Gastroesophageal sphincter (tissue), 2 donors: ENCODE measurements around the gene RNASEH2C.

Experiments used
- POLR2A ChIP-seq, 2 donors: fragments of 450-650 bp; IDR thresholded peaks; one replicate each; pipeline ENCODE4 v1.6.1; 2017; ENCODE audit warnings: antibody characterized with exemption in 2 of 2, mild to moderate bottlenecking in 2 of 2, moderate library complexity in 1 of 2
- POLR2AphosphoS5 ChIP-seq: sonication (generic); formaldehyde crosslinking; IDR thresholded peaks from one replicate; pipeline ENCODE4 v1.6.1; 2017; ENCODE audit warnings: antibody characterized with exemption

- TF ChIP-seq POLR2AphosphoS5 (no peak), POLR2A (IDR thresholded peaks at IDR 0.05) (no peak)
Measured at GRCh38 chr11:65712633-65713076, 7.9 kb downstream of the RNASEH2C start.
